T-cell (primary cell): ENCODE measurements around the gene NLRP6. TPM values are rescaled to one million over a fixed set of nuclear protein-coding genes. Genes with fewer than 3 reads are reported as not detected.

Experiments used
- ATAC-seq, 4 experiments: fragments of 200-7000 bp in 3 of 4; fragments of 150-1000 bp in 1 of 4; cut with Tn5 transposase; replicated peaks in 1 of 4; 1 replicate in 3 of 4; 2 replicates in 1 of 4; pipeline ENCODE4 v1.10.0; 2021; ENCODE audit warnings: moderate library complexity in 3 of 4, mild to moderate bottlenecking in 2 of 4, moderate number of reproducible peaks in 1 of 4
- CTCF ChIA-PET, 2 donors: fragments of 300-600 bp; sonication (Branson Sonifier 250); formaldehyde crosslinking; loops; one replicate each; lab custom pipeline; 2022; ENCODE audit warnings: antibody characterized with exemption in 2 of 2; lab: Charles Lee
- POLR2A ChIA-PET, 2 donors: fragments of 300-600 bp; sonication (Branson Sonifier 250); formaldehyde crosslinking; loops; one replicate each; lab custom pipeline; 2022; ENCODE audit warnings: antibody characterized with exemption in 2 of 2; lab: Charles Lee
- DNase-seq, 35 experiments: peaks; one replicate each; pipeline versions ENCODE4 v3.0.0 to v3.0.0-alpha.2; 2013 to 2023
- H3K27ac ChIP-seq: one replicate; pipeline ENCODE4 v1.5.1; 2013; ENCODE audit warnings: low read length
- H3K27me3 ChIP-seq, 2 experiments: replicated peaks in 1 of 2; 1 replicate in 1 of 2; 2 replicates in 1 of 2; pipeline versions ENCODE4 v1.6.1 to v1.7.0; 2013; ENCODE audit warnings: low read length in 1 of 2, mixed read lengths in 1 of 2; ENCODE audit not compliant: control insufficient read depth in 2 of 2, insufficient read depth in 2 of 2; ENCODE audit errors: extremely low read depth in 1 of 2
- H3K36me3 ChIP-seq, 2 donors: 1 replicate in 1 of 2; 2 replicates in 1 of 2; pipeline versions ENCODE4 v1.6.1 to v1.7.0; 2013; ENCODE audit warnings: low read length in 1 of 2; ENCODE audit not compliant: control insufficient read depth in 2 of 2, insufficient read depth in 1 of 2; ENCODE audit errors: extremely low read depth in 1 of 2
- H3K4me1 ChIP-seq, 2 experiments: 1 replicate in 1 of 2; 2 replicates in 1 of 2; pipeline versions ENCODE4 v1.6.1 to v1.7.0; 2013; ENCODE audit warnings: low read length in 2 of 2, mixed read lengths in 1 of 2; ENCODE audit not compliant: insufficient read depth in 2 of 2, control insufficient read depth in 1 of 2; ENCODE audit errors: extremely low read depth in 1 of 2
- H3K4me3 ChIP-seq, 2 donors: 1 replicate in 1 of 2; 2 replicates in 1 of 2; pipeline versions ENCODE4 v1.5.1 to v1.7.0; 2013; ENCODE audit warnings: mild to moderate bottlenecking in 2 of 2, low read length in 1 of 2, moderate library complexity in 1 of 2; ENCODE audit not compliant: control insufficient read depth in 1 of 2; ENCODE audit errors: extremely low read depth in 1 of 2
- H3K9me3 ChIP-seq: 2 replicates; pipeline ENCODE4 v1.7.0; 2013
- H3K27ac Mint-ChIP-seq, 2 donors: one replicate each; pipeline ENCODE4 v1.8.0; 2020 to 2021; ENCODE audit warnings: mild to moderate bottlenecking in 2 of 2, mixed read lengths in 2 of 2
- H3K27me3 Mint-ChIP-seq, 2 donors: one replicate each; pipeline ENCODE4 v1.8.0; 2021 to 2022; ENCODE audit warnings: mixed read lengths in 2 of 2
- H3K36me3 Mint-ChIP-seq: one replicate; pipeline ENCODE4 v1.8.0; 2021; ENCODE audit warnings: mixed read lengths
- H3K4me1 Mint-ChIP-seq, 3 donors: one replicate each; pipeline ENCODE4 v1.8.0; 2020 to 2022; ENCODE audit warnings: mixed read lengths in 3 of 3, mild to moderate bottlenecking in 1 of 3
- H3K4me3 Mint-ChIP-seq, 3 donors: one replicate each; pipeline ENCODE4 v1.8.0; 2020 to 2022; ENCODE audit warnings: mild to moderate bottlenecking in 3 of 3, mixed read lengths in 3 of 3, moderate library complexity in 3 of 3
- H3K9me3 Mint-ChIP-seq, 3 donors: one replicate each; pipeline ENCODE4 v1.8.0; 2020 to 2022; ENCODE audit warnings: mixed read lengths in 3 of 3
- WGBS: methylation state at CpG from one replicate; pipeline ENCODE4 v1.1.5; 2013; ENCODE audit warnings: missing lambda C conversion rate; ENCODE audit not compliant: insufficient coverage; 5-methylcytosine and 5-hydroxymethylcytosine counted together
- total RNA-seq, 35 experiments: library from RNA in 6 of 35; stranded (reverse) in 6 of 35; fragments of 120-200 nt in 1 of 35; gene quantifications; one replicate each; pipeline versions ENCODE4 v1.2.1 to v1.2.4 and lab custom pipeline; 2013 to 2026

NLRP6 gene
- total RNA-seq, 5 donors from 2014 or later (not counting 1 experiment from before 2014, with no cell fraction given): 6.7 to 27.7 (median 20.9) TPM

GRCh38 chr11:297586-298405, 19.6 kb downstream of the NLRP6 start:
- H3K36me3 Mint-ChIP-seq: no peaks in the 10 kb centered on the region
- DNase-seq (peak in 7 of 35 experiments; percentile 3 to 68 (median 11)), ATAC-seq (peak; percentile 23 to 39 (median 31))
- ChIA-PET POLR2A (interaction anchor here in 1 of 2 donors (0.5 kb wide), 1 partner anchor 380 kb away, joined by 3 read pairs; no protein-coding TSS in a partner anchor), CTCF (no interaction called here)
- no peak overlapping the region for H3K4me3 ChIP-seq
- peak overlapping the region; percentile 55 to 85 for H3K27ac Mint-ChIP-seq
- peaks cover 9 to 36% (median 34%) of the 10 kb centered on the region in 3 donors for H3K4me1 Mint-ChIP-seq
- peak overlapping the region in 1 of 3 donors; percentile 58 for H3K4me3 Mint-ChIP-seq
- H3K27me3 ChIP-seq: peaks cover 0 to 25% of the 10 kb centered on the region in 2 experiments
- WGBS: 48% methylated on average over 20 of the region's 26 CpGs
- H3K9me3 ChIP-seq: no peaks in the 10 kb centered on the region
- no peak overlapping the region for H3K27ac ChIP-seq
- peaks cover 8 to 34% of the 10 kb centered on the region in 2 experiments for H3K4me1 ChIP-seq
- no peaks in the 10 kb centered on the region for H3K9me3 Mint-ChIP-seq
- H3K36me3 ChIP-seq: peaks cover 10 to 11% of the 10 kb centered on the region in 2 donors
- H3K27me3 Mint-ChIP-seq: peaks cover 4 to 7% of the 10 kb centered on the region in 2 donors

GRCh38 chr11:298406-299065, 20.3 kb downstream of the NLRP6 start:
- Mint-ChIP-seq H3K9me3 (no peaks in the 10 kb centered on the region), H3K27ac (no peak overlapping the region), H3K27me3 (peaks cover 4 to 7% of the 10 kb centered on the region in 2 donors), H3K4me1 (peaks cover 15 to 43% (median 39%) of the 10 kb centered on the region in 3 donors), H3K36me3 (no peaks in the 10 kb centered on the region), H3K4me3 (no peak overlapping the region)
- CTCF ChIA-PET: interaction anchor here (0.6 to 1.2 kb wide), 2 partner anchors 40 to 48 kb away, joined by 3 to 4 read pairs; no protein-coding TSS in a partner anchor
- peak in 2 of 35 experiments; percentile 0 to 2 for DNase-seq
- POLR2A ChIA-PET: interaction anchor here in 1 of 2 donors (0.6 kb wide), 1 partner anchor 57 kb away, joined by 3 read pairs; no protein-coding TSS in a partner anchor
- Histone ChIP-seq H3K4me1 (peaks cover 8 to 33% of the 10 kb centered on the region in 2 experiments), H3K27me3 (peaks cover 0 to 25% of the 10 kb centered on the region in 2 experiments), H3K27ac (no peak overlapping the region), H3K4me3 (no peak overlapping the region), H3K9me3 (no peaks in the 10 kb centered on the region), H3K36me3 (peaks cover 7 to 10% of the 10 kb centered on the region in 2 donors)
- ATAC-seq: peak in 1 of 4 experiments; percentile 3
- WGBS: 91% methylated on average over 12 of the region's 15 CpGs

- Histone ChIP-seq H3K4me1 (peaks cover 8 to 33% of the 10 kb centered on the region in 2 experiments), H3K4me3 (no peak within 1 kb of the TSS), H3K27ac (no peak within 1 kb of the TSS), H3K36me3 (peaks cover 0 to 3% of the 10 kb centered on the region in 2 donors), H3K9me3 (no peaks in the 10 kb centered on the region), H3K27me3 (peaks cover 0 to 25% of the 10 kb centered on the region in 2 experiments)
- Mint-ChIP-seq H3K27me3 (peaks cover 4 to 7% of the 10 kb centered on the region in 2 donors), H3K9me3 (no peaks in the 10 kb centered on the region), H3K27ac (no peak within 1 kb of the TSS), H3K36me3 (no peaks in the 10 kb centered on the region), H3K4me1 (peaks cover 16 to 46% (median 42%) of the 10 kb centered on the region in 3 donors), H3K4me3 (peak within 1 kb of the TSS in 1 of 3 donors; percentile 10)
- DNase-seq (peak in 3 of 35 experiments; percentile 0 to 15 (median 3)), ATAC-seq (no peak)
- CTCF ChIA-PET: interaction anchor here (0.6 to 1.2 kb wide), 2 partner anchors 39 to 48 kb away, joined by 3 to 4 read pairs; no protein-coding TSS in a partner anchor
- WGBS: 73% methylated on average over 24 of the region's 40 CpGs
- POLR2A ChIA-PET: interaction anchor here in 1 of 2 donors (0.6 kb wide), 1 partner anchor 56 kb away, joined by 3 read pairs; no protein-coding TSS in a partner anchor
Observed at GRCh38 chr11:299081-299891, 21.1 kb downstream of the NLRP6 start, which contains the start of gene IFITM5. IFITM5 (minus strand) TSS chr11:299526; CDS start chr11:299490, 36 bp downstream.

- H3K4me1 Mint-ChIP-seq: peaks cover 19 to 49% (median 45%) of the 10 kb centered on the region in 3 donors
- POLR2A ChIA-PET: no interaction called here
Observed at GRCh38 chr11:299951-300735, 21.9 kb downstream of the NLRP6 start.

GRCh38 chr11:303363-303762, 25.2 kb downstream of the NLRP6 start:
- H3K27me3 ChIP-seq: peaks cover 0 to 21% of the 10 kb centered on the region in 2 experiments
- ATAC-seq (no peak), DNase-seq (no peak)
- H3K9me3 ChIP-seq: no peaks in the 10 kb centered on the region
- H3K4me3 ChIP-seq: no peak overlapping the region
- peak overlapping the region in 1 of 2 donors; percentile 39 for H3K27ac Mint-ChIP-seq
- ChIA-PET CTCF (interaction anchor here in 1 of 2 donors (0.6 kb wide), 1 partner anchor 58 kb away, joined by 4 read pairs; no protein-coding TSS in a partner anchor), POLR2A (no interaction called here)
- H3K36me3 Mint-ChIP-seq: no peaks in the 10 kb centered on the region
- peak overlapping the region in 1 of 3 donors; percentile 43 for H3K4me3 Mint-ChIP-seq
- peaks cover 14 to 52% of the 10 kb centered on the region in 2 experiments for H3K4me1 ChIP-seq
- H3K9me3 Mint-ChIP-seq: no peaks in the 10 kb centered on the region
- peaks cover 33 to 61% (median 54%) of the 10 kb centered on the region in 3 donors for H3K4me1 Mint-ChIP-seq
- H3K27me3 Mint-ChIP-seq: peaks cover 4 to 6% of the 10 kb centered on the region in 2 donors
- whole genome bisulfite sequencing: 57% methylated on average over 10 of the region's 12 CpGs
- H3K36me3 ChIP-seq: no peaks in the 10 kb centered on the region
- no peak overlapping the region for H3K27ac ChIP-seq

More at GRCh38 chr11:299951-300735, 21.9 kb downstream of the NLRP6 start:
- H3K9me3 Mint-ChIP-seq: no peaks in the 10 kb centered on the region
- H3K27me3 ChIP-seq: peaks cover 0 to 25% of the 10 kb centered on the region in 2 experiments
- CTCF ChIA-PET: no interaction called here
- peaks cover 0 to 3% of the 10 kb centered on the region in 2 donors for H3K36me3 ChIP-seq
- H3K9me3 ChIP-seq: no peaks in the 10 kb centered on the region
- H3K4me3 ChIP-seq: no peak overlapping the region
- DNase-seq (peak in 4 of 35 experiments; percentile 42 to 49 (median 46)), ATAC-seq (peak in 3 of 4 experiments; percentile 15 to 38 (median 33))
- H3K27ac Mint-ChIP-seq: peak overlapping the region in 1 of 2 donors; percentile 2
- no peaks in the 10 kb centered on the region for H3K36me3 Mint-ChIP-seq
- peaks cover 8 to 41% of the 10 kb centered on the region in 2 experiments for H3K4me1 ChIP-seq
- WGBS: 44% methylated on average over 11 of the region's 20 CpGs
- no peak overlapping the region for H3K27ac ChIP-seq
- peak overlapping the region in 1 of 3 donors; percentile 10 for H3K4me3 Mint-ChIP-seq
- peaks cover 4 to 7% of the 10 kb centered on the region in 2 donors for H3K27me3 Mint-ChIP-seq
